Stomach (tissue), 9 donors: ENCODE data around the gene TUBA1A. TPM values are rescaled to one million over a fixed set of nuclear protein-coding genes. Genes with fewer than 3 reads are reported as not detected.
"Not testable (repeated sequence)": the region's sequence is repeated elsewhere in the genome, so short reads cannot be mapped to it uniquely, and the experiment has no call there.

Experiments
- DNase-seq, 2 donors: peaks; one replicate each; pipeline versions ENCODE4 v3.0.0 to v3.0.0-alpha.2; 2013 to 2019
- H3K27ac ChIP-seq, 5 donors: fragments of 200-600 bp in 4 of 5; sonication (generic) in 4 of 5; one replicate each; pipeline ENCODE4 v1.5.1; 2013 to 2019; ENCODE audit warnings: mild to moderate bottlenecking in 1 of 5, moderate library complexity in 1 of 5
- H3K27me3 ChIP-seq, 3 donors: fragments of 200-600 bp; sonication (generic); one replicate each; pipeline ENCODE4 v1.5.1; 2017 to 2019; ENCODE audit warnings: mixed run types in 1 of 3
- H3K36me3 ChIP-seq, 4 donors: fragments of 200-600 bp; sonication (generic); 1 replicate in 3 of 4; 2 replicates in 1 of 4; pipeline ENCODE4 v1.5.1; 2016 to 2019
- H3K4me1 ChIP-seq, 4 donors: fragments of 200-600 bp; sonication (generic); one replicate each; pipeline ENCODE4 v1.5.1; 2016 to 2019
- H3K4me3 ChIP-seq, 4 donors: fragments of 200-600 bp; sonication (generic) in 3 of 4; one replicate each; pipeline ENCODE4 v1.5.1; 2016 to 2019; ENCODE audit warnings: mild to moderate bottlenecking in 1 of 4
- H3K9me3 ChIP-seq, 4 donors: fragments of 200-600 bp; sonication (generic); one replicate each; pipeline ENCODE4 v1.5.1; 2016 to 2019
- CTCF ChIP-seq, 7 experiments: fragments of 450-650 bp in 4 of 7; fragments of 200-600 bp in 3 of 7; sonication (generic) in 3 of 7; IDR thresholded peaks; one replicate each; pipeline ENCODE4 v1.5.1; 2016 to 2019; ENCODE audit warnings: antibody characterized with exemption in 7 of 7, control low read depth in 2 of 7, mild to moderate bottlenecking in 1 of 7
- EP300 ChIP-seq: sonication (generic); formaldehyde crosslinking; IDR thresholded peaks from one replicate; pipeline ENCODE4 v1.6.1; 2017; ENCODE audit warnings: antibody characterized with exemption
- POLR2A ChIP-seq, 4 donors: fragments of 450-650 bp; IDR thresholded peaks; one replicate each; pipeline ENCODE4 v1.6.1; 2016; ENCODE audit warnings: antibody characterized with exemption in 4 of 4, control low read depth in 2 of 4, mild to moderate bottlenecking in 1 of 4, moderate library complexity in 1 of 4
- POLR2AphosphoS5 ChIP-seq, 3 donors: sonication (generic); formaldehyde crosslinking; IDR thresholded peaks; one replicate each; pipeline ENCODE4 v1.6.1; 2016; ENCODE audit warnings: antibody characterized with exemption in 3 of 3
- WGBS, 5 donors: extraction: QIAGEN DNeasy Blood & Tissue Kit in 3 of 5; methylation state at CpG; one replicate each; pipeline versions ENCODE4 v1.1.5 to v1.1.7; 2013 to 2018; 5-methylcytosine and 5-hydroxymethylcytosine counted together
- intact Hi-C: fragments of 100-400 bp; cut with DNase I; formaldehyde crosslinking; loops from one replicate; pipeline ENCODE4 v1.15.1; 2023; ENCODE audit warnings: low total_unique reads
- polyA plus RNA-seq, 3 donors: library from polyadenylated mRNA; stranded (reverse); fragments of 200-250 nt; gene quantifications; one replicate each; pipeline ENCODE4 v1.2.3, GENCODE V29; 2013
- total RNA-seq, 5 donors: library from RNA; depleted of rRNA; stranded (reverse); fragments of >200 nt; gene quantifications; one replicate each; pipeline versions ENCODE4 v1.1.0 to v1.2.3, GENCODE V29; 2014 to 2016
- donor health status: healthy with polysubstance abuse.
- donor health status: Bipolar disorder and iron deficiency.
- donor health status: healthy.

TUBA1A gene
- total and polyA plus RNA-seq, 8 donors: 64.5 to 279 (median 117) TPM

- Histone ChIP-seq H3K9me3 (no peaks in the 10 kb centered on the region), H3K36me3 (no peaks in the 10 kb centered on the region), H3K27ac (peak overlapping the region; percentile 36 to 80 (median 70)), H3K4me3 (no peak overlapping the region), H3K4me1 (peaks cover 0 to 33% (median 4%) of the 10 kb centered on the region in 4 donors), H3K27me3 (no peaks in the 10 kb centered on the region)
- TF ChIP-seq POLR2AphosphoS5 (IDR thresholded peaks at IDR 0.05): no peak
- no peak for TF ChIP-seq EP300
- no peak for TF ChIP-seq CTCF (IDR thresholded peaks at IDR 0.05)
- TF ChIP-seq POLR2A (IDR thresholded peaks at IDR 0.05): no peak
- WGBS, 5 donors: 73 to 95% (median 89%) methylated on average over 1 of the region's 1 CpG
- intact Hi-C loops: no loop called here
- no peak for DNase-seq
Observed at GRCh38 chr12:49223122-49223521, 34.2 kb upstream of the TUBA1A start.

- Histone ChIP-seq H3K4me3 (no peak overlapping the region), H3K4me1 (peaks cover 0 to 33% (median 4%) of the 10 kb centered on the region in 4 donors), H3K36me3 (no peaks in the 10 kb centered on the region), H3K27ac (no peak overlapping the region), H3K9me3 (no peaks in the 10 kb centered on the region), H3K27me3 (no peaks in the 10 kb centered on the region)
- intact Hi-C loops: no loop called here
- 85 to 95% (median 93%) methylated on average over 4 of the region's 4 CpGs for WGBS, 5 donors
- no peak for TF ChIP-seq POLR2A (IDR thresholded peaks at IDR 0.05)
- no peak for DNase-seq
Observed at GRCh38 chr12:49220972-49221371, 32.1 kb upstream of the TUBA1A start.

GRCh38 chr12:49219417-49220026, 30.6 kb upstream of the TUBA1A start:
- peaks cover 0 to 32% (median 11%) of the 10 kb centered on the region in 4 donors for H3K4me1 ChIP-seq
- H3K9me3 ChIP-seq: no peaks in the 10 kb centered on the region
- TF ChIP-seq EP300 (no peak), POLR2A (IDR thresholded peaks at IDR 0.05) (no peak), CTCF (IDR thresholded peaks at IDR 0.05) (no peak), POLR2AphosphoS5 (IDR thresholded peaks at IDR 0.05) (no peak)
- WGBS, 5 donors: 84 to 92% (median 86%) methylated on average over 11 of the region's 11 CpGs
- no peaks in the 10 kb centered on the region for H3K36me3 ChIP-seq
- intact Hi-C loops: no loop called here
- H3K4me3 ChIP-seq: no peak overlapping the region
- no peaks in the 10 kb centered on the region for H3K27me3 ChIP-seq
- H3K27ac ChIP-seq: no peak overlapping the region
- DNase-seq: no peak

GRCh38 chr12:49212572-49212971, 23.7 kb upstream of the TUBA1A start:
- no peaks in the 10 kb centered on the region for H3K9me3 ChIP-seq
- H3K27ac ChIP-seq: no peak overlapping the region
- DNase-seq: no peak
- peaks cover 7 to 20% (median 15%) of the 10 kb centered on the region in 4 donors for H3K4me1 ChIP-seq
- 80 to 92% (median 89%) methylated on average over 9 of the region's 9 CpGs for WGBS, 5 donors
- TF ChIP-seq POLR2A (IDR thresholded peaks at IDR 0.05) (no peak), POLR2AphosphoS5 (IDR thresholded peaks at IDR 0.05) (no peak)
- intact Hi-C loops: no loop called here
- H3K4me3 ChIP-seq: no peak overlapping the region
- no peaks in the 10 kb centered on the region for H3K27me3 ChIP-seq
- H3K36me3 ChIP-seq: no peaks in the 10 kb centered on the region

GRCh38 chr12:49210703-49211102, 21.8 kb upstream of the TUBA1A start:
- 92 to 95% (median 92%) methylated on average over 7 of the region's 7 CpGs for WGBS, 5 donors
- intact Hi-C loops, H3K27ac ChIP-seq, DNase-seq, H3K4me3 ChIP-seq, H3K9me3 ChIP-seq, H3K27me3 ChIP-seq, H3K36me3 ChIP-seq: not testable (repeated sequence)
- H3K4me1 ChIP-seq: peaks cover 7 to 20% (median 15%) of the 10 kb centered on the region in 4 donors

GRCh38 chr12:49208676-49209075, 19.8 kb upstream of the TUBA1A start:
- Histone ChIP-seq H3K27me3 (no peaks in the 10 kb centered on the region), H3K27ac (no peak overlapping the region), H3K4me1 (peaks cover 0 to 4% (median 1%) of the 10 kb centered on the region in 4 donors), H3K9me3 (no peaks in the 10 kb centered on the region), H3K4me3 (no peak overlapping the region), H3K36me3 (no peaks in the 10 kb centered on the region)
- TF ChIP-seq POLR2AphosphoS5 (IDR thresholded peaks at IDR 0.05): no peak
- TF ChIP-seq CTCF (IDR thresholded peaks at IDR 0.05): no peak
- TF ChIP-seq POLR2A (IDR thresholded peaks at IDR 0.05): no peak
- TF ChIP-seq EP300: no peak
- intact Hi-C loops: no loop called here
- WGBS, 5 donors: 79 to 88% (median 84%) methylated on average over 12 of the region's 12 CpGs
- DNase-seq: no peak
